ENCODE results near the gene EXOC1. TPM values are rescaled to one million over a fixed set of nuclear protein-coding genes. Genes with fewer than 3 reads are reported as not detected.

The EXOC1 gene
- total RNA-seq, 1 donor from 2014 or later = 52.0 TPM

- no peaks in the 10 kb centered on the region for H3F3A ChIP-seq (ENCODE audit: low read depth)
- no peaks in the 10 kb centered on the region for H3K36me3 Mint-ChIP-seq
- peaks cover 6% of the 10 kb centered on the region for H3K27me3 Mint-ChIP-seq (ENCODE audit: insufficient read depth, low read depth)
- no peak for TF ChIP-seq EZH2phosphoT487 (IDR thresholded peaks at IDR 0.05)
- no peak for TF ChIP-seq EZH2 (IDR thresholded peaks at IDR 0.05)
- TF ChIP-seq CTCF (IDR thresholded peaks at IDR 0.05) = no peak
- H4K20me1 ChIP-seq (ENCODE audit: low read depth) = no peaks in the 10 kb centered on the region
- H3K4me3 Mint-ChIP-seq = no peak overlapping the region
- H3K9me3 ChIP-seq (ENCODE audit: low read depth) = no peaks in the 10 kb centered on the region
- DNase-seq (ENCODE audit: low spot score) = no peak
- no peaks in the 10 kb centered on the region for H3K4me1 Mint-ChIP-seq
- no peaks in the 10 kb centered on the region for H3K79me2 ChIP-seq (ENCODE audit: low read depth)
- H3K36me3 ChIP-seq = no peaks in the 10 kb centered on the region
- no peak overlapping the region for H3K27ac Mint-ChIP-seq
- H2AFZ ChIP-seq (replicated peaks) = no peak overlapping the region
- no peaks in the 10 kb centered on the region for H3K9me3 Mint-ChIP-seq
- H3K27me3 ChIP-seq = no peaks in the 10 kb centered on the region
- H3K27ac ChIP-seq = no peak overlapping the region
- no peak overlapping the region for H3K4me2 ChIP-seq
- no peak overlapping the region for H3K9ac ChIP-seq
- no peak overlapping the region for H3K4me3 ChIP-seq
- H3K4me1 ChIP-seq = no peaks in the 10 kb centered on the region
Observed at GRCh38 chr4:55928846-55929245, 75.4 kb downstream of the EXOC1 start.

GRCh38 chr4:55931043-55931442, 77.6 kb downstream of the EXOC1 start:
- Histone ChIP-seq H3F3A (ENCODE audit: low read depth) (no peaks in the 10 kb centered on the region), H3K4me1 (no peaks in the 10 kb centered on the region), H3K36me3 (no peaks in the 10 kb centered on the region), H3K9ac (no peak overlapping the region), H3K27me3 (no peaks in the 10 kb centered on the region), H3K9me3 (ENCODE audit: low read depth) (no peaks in the 10 kb centered on the region), H3K79me2 (ENCODE audit: low read depth) (no peaks in the 10 kb centered on the region), H3K27ac (no peak overlapping the region), H4K20me1 (ENCODE audit: low read depth) (no peaks in the 10 kb centered on the region), H2AFZ (replicated peaks) (peak overlapping the region; percentile 7), H3K4me3 (no peak overlapping the region), H3K4me2 (no peak overlapping the region)
- TF ChIP-seq EZH2phosphoT487 (IDR thresholded peaks at IDR 0.05) (no peak), EZH2 (IDR thresholded peaks at IDR 0.05) (no peak), CTCF (IDR thresholded peaks at IDR 0.05) (no peak)
- peaks cover under 1% of the 10 kb centered on the region for H3K9me3 Mint-ChIP-seq
- H3K36me3 Mint-ChIP-seq = no peaks in the 10 kb centered on the region
- no peak for DNase-seq (ENCODE audit: low spot score)
- peaks cover 4% of the 10 kb centered on the region for H3K27me3 Mint-ChIP-seq (ENCODE audit: insufficient read depth, low read depth)
- H3K27ac Mint-ChIP-seq = no peak overlapping the region
- H3K4me3 Mint-ChIP-seq = no peak overlapping the region
- H3K4me1 Mint-ChIP-seq = no peaks in the 10 kb centered on the region

GRCh38 chr4:55931833-55932232, 78.4 kb downstream of the EXOC1 start:
- Histone ChIP-seq H3K9ac (no peak overlapping the region), H3K4me2 (no peak overlapping the region), H3K27me3 (no peaks in the 10 kb centered on the region), H3K27ac (no peak overlapping the region), H3K9me3 (ENCODE audit: low read depth) (no peaks in the 10 kb centered on the region), H4K20me1 (ENCODE audit: low read depth) (no peaks in the 10 kb centered on the region), H3K4me3 (no peak overlapping the region), H3K36me3 (no peaks in the 10 kb centered on the region), H3K4me1 (no peaks in the 10 kb centered on the region), H3F3A (ENCODE audit: low read depth) (no peaks in the 10 kb centered on the region), H2AFZ (replicated peaks) (no peak overlapping the region), H3K79me2 (ENCODE audit: low read depth) (no peaks in the 10 kb centered on the region)
- Mint-ChIP-seq H3K27me3 (ENCODE audit: insufficient read depth, low read depth) (peaks cover 4% of the 10 kb centered on the region), H3K27ac (no peak overlapping the region), H3K36me3 (no peaks in the 10 kb centered on the region), H3K9me3 (peaks cover 5% of the 10 kb centered on the region), H3K4me3 (no peak overlapping the region), H3K4me1 (no peaks in the 10 kb centered on the region)
- TF ChIP-seq EZH2 (IDR thresholded peaks at IDR 0.05) (no peak), EZH2phosphoT487 (IDR thresholded peaks at IDR 0.05) (no peak), CTCF (IDR thresholded peaks at IDR 0.05) (no peak)
- no peak for DNase-seq (ENCODE audit: low spot score)

All from neural progenitor cell (in vitro differentiated cells).